Measurements from ENCODE around the gene ANK3. TPM values are rescaled to one million over a fixed set of nuclear protein-coding genes. Genes with fewer than 3 reads are reported as not detected.

Gene ANK3
- total and polyA plus RNA-seq, 2 experiments from 2014 or later = 46.5 to 85.2 TPM

DNA sequence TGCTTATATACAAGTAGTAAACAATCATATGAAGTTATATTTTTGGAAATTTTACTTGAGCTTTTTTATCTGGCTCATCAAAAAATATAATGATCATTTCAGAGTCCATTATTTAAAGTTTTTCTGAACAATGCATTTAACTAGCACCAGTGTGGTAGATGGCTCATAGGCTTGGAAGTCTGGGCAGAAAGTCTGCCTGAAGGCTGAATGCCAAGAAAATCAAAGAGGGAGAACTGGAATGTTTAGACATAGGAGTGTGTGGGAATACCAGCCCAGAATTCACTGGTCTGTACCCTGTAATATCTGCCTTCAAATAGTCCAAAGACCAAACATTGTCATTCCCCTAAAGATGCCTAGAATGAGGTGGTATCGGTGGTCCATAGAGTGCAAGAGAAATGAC, 40.3 kb upstream of the ANK3 start:
- Mint-ChIP-seq H3K4me1 (peaks cover 9% of the 10 kb centered on the region), H3K9me3 (no peaks in the 10 kb centered on the region), H3K27me3 (ENCODE audit: insufficient read depth, low read depth, poor library complexity) (peaks cover 1% of the 10 kb centered on the region), H3K4me3 (no peak overlapping the region), H3K27ac (no peak overlapping the region), H3K36me3 (ENCODE audit: low read depth) (no peaks in the 10 kb centered on the region)
- TF ChIP-seq ZNF331 (CRISPR knock-in tag; IDR thresholded peaks at IDR 0.05; ENCODE audit: low read depth) = no peak
- TF ChIP-seq, protein P1, sequence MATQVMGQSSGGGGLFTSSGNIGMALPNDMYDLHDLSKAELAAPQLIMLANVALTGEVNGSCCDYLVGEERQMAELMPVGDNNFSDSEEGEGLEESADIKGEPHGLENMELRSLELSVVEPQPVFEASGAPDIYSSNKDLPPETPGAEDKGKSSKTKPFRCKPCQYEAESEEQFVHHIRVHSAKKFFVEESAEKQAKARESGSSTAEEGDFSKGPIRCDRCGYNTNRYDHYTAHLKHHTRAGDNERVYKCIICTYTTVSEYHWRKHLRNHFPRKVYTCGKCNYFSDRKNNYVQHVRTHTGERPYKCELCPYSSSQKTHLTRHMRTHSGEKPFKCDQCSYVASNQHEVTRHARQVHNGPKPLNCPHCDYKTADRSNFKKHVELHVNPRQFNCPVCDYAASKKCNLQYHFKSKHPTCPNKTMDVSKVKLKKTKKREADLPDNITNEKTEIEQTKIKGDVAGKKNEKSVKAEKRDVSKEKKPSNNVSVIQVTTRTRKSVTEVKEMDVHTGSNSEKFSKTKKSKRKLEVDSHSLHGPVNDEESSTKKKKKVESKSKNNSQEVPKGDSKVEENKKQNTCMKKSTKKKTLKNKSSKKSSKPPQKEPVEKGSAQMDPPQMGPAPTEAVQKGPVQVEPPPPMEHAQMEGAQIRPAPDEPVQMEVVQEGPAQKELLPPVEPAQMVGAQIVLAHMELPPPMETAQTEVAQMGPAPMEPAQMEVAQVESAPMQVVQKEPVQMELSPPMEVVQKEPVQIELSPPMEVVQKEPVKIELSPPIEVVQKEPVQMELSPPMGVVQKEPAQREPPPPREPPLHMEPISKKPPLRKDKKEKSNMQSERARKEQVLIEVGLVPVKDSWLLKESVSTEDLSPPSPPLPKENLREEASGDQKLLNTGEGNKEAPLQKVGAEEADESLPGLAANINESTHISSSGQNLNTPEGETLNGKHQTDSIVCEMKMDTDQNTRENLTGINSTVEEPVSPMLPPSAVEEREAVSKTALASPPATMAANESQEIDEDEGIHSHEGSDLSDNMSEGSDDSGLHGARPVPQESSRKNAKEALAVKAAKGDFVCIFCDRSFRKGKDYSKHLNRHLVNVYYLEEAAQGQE (IDR thresholded peaks at IDR 0.05; ENCODE audit: unreplicated experiment) = no peak
- no peak for TF ChIP-seq JUNB (IDR thresholded peaks at IDR 0.05; ENCODE audit: unreplicated experiment)
- TF ChIP-seq, protein P2, sequence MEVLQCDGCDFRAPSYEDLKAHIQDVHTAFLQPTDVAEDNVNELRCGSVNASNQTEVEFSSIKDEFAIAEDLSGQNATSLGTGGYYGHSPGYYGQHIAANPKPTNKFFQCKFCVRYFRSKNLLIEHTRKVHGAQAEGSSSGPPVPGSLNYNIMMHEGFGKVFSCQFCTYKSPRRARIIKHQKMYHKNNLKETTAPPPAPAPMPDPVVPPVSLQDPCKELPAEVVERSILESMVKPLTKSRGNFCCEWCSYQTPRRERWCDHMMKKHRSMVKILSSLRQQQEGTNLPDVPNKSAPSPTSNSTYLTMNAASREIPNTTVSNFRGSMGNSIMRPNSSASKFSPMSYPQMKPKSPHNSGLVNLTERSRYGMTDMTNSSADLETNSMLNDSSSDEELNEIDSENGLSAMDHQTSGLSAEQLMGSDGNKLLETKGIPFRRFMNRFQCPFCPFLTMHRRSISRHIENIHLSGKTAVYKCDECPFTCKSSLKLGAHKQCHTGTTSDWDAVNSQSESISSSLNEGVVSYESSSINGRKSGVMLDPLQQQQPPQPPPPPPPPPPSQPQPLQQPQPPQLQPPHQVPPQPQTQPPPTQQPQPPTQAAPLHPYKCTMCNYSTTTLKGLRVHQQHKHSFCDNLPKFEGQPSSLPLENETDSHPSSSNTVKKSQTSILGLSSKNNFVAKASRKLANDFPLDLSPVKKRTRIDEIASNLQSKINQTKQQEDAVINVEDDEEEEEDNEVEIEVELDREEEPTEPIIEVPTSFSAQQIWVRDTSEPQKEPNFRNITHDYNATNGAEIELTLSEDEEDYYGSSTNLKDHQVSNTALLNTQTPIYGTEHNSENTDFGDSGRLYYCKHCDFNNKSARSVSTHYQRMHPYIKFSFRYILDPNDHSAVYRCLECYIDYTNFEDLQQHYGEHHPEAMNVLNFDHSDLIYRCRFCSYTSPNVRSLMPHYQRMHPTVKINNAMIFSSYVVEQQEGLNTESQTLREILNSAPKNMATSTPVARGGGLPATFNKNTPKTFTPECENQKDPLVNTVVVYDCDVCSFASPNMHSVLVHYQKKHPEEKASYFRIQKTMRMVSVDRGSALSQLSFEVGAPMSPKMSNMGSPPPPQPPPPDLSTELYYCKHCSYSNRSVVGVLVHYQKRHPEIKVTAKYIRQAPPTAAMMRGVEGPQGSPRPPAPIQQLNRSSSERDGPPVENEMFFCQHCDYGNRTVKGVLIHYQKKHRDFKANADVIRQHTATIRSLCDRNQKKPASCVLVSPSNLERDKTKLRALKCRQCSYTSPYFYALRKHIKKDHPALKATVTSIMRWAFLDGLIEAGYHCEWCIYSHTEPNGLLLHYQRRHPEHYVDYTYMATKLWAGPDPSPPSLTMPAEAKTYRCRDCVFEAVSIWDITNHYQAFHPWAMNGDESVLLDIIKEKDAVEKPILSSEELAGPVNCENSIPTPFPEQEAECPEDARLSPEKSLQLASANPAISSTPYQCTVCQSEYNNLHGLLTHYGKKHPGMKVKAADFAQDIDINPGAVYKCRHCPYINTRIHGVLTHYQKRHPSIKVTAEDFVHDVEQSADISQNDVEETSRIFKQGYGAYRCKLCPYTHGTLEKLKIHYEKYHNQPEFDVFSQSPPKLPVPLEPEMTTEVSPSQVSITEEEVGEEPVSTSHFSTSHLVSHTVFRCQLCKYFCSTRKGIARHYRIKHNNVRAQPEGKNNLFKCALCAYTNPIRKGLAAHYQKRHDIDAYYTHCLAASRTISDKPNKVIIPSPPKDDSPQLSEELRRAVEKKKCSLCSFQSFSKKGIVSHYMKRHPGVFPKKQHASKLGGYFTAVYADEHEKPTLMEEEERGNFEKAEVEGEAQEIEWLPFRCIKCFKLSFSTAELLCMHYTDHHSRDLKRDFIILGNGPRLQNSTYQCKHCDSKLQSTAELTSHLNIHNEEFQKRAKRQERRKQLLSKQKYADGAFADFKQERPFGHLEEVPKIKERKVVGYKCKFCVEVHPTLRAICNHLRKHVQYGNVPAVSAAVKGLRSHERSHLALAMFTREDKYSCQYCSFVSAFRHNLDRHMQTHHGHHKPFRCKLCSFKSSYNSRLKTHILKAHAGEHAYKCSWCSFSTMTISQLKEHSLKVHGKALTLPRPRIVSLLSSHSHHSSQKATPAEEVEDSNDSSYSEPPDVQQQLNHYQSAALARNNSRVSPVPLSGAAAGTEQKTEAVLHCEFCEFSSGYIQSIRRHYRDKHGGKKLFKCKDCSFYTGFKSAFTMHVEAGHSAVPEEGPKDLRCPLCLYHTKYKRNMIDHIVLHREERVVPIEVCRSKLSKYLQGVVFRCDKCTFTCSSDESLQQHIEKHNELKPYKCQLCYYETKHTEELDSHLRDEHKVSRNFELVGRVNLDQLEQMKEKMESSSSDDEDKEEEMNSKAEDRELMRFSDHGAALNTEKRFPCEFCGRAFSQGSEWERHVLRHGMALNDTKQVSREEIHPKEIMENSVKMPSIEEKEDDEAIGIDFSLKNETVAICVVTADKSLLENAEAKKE (CRISPR knock-in tag; IDR thresholded peaks at IDR 0.05) = no peak
- TF ChIP-seq POLR2AphosphoS5 (IDR thresholded peaks at IDR 0.05; ENCODE audit: low read depth) = no peak
- TF ChIP-seq, protein P3, sequence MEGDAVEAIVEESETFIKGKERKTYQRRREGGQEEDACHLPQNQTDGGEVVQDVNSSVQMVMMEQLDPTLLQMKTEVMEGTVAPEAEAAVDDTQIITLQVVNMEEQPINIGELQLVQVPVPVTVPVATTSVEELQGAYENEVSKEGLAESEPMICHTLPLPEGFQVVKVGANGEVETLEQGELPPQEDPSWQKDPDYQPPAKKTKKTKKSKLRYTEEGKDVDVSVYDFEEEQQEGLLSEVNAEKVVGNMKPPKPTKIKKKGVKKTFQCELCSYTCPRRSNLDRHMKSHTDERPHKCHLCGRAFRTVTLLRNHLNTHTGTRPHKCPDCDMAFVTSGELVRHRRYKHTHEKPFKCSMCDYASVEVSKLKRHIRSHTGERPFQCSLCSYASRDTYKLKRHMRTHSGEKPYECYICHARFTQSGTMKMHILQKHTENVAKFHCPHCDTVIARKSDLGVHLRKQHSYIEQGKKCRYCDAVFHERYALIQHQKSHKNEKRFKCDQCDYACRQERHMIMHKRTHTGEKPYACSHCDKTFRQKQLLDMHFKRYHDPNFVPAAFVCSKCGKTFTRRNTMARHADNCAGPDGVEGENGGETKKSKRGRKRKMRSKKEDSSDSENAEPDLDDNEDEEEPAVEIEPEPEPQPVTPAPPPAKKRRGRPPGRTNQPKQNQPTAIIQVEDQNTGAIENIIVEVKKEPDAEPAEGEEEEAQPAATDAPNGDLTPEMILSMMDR (conservative IDR thresholded peaks at IDR 0.05; ENCODE audit: low read depth in 2 of 2) = no peak
- TF ChIP-seq STAT1 (IDR thresholded peaks at IDR 0.05; ENCODE audit: unreplicated experiment) = no peak
- TF ChIP-seq, protein P4, sequence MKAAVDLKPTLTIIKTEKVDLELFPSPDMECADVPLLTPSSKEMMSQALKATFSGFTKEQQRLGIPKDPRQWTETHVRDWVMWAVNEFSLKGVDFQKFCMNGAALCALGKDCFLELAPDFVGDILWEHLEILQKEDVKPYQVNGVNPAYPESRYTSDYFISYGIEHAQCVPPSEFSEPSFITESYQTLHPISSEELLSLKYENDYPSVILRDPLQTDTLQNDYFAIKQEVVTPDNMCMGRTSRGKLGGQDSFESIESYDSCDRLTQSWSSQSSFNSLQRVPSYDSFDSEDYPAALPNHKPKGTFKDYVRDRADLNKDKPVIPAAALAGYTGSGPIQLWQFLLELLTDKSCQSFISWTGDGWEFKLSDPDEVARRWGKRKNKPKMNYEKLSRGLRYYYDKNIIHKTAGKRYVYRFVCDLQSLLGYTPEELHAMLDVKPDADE (IDR thresholded peaks at IDR 0.05) = no peak
- TF ChIP-seq ZNF114 (CRISPR knock-in tag; IDR thresholded peaks at IDR 0.05) = no peak
- TF ChIP-seq CREB1 (CRISPR knock-in tag; IDR thresholded peaks at IDR 0.05; ENCODE audit: low read depth) = no peak
- DNase-seq (ENCODE audit: low spot score) (no peak), ATAC-seq (no peak)
- no peaks in the 10 kb centered on the region for H3K27me3 ChIP-seq (ENCODE audit: insufficient read depth)
- H3F3A ChIP-seq (replicated peaks; ENCODE audit: low read depth) = no peaks in the 10 kb centered on the region
- H3K9me2 ChIP-seq (ENCODE audit: insufficient read depth) = no peaks in the 10 kb centered on the region
- H3K36me3 ChIP-seq (ENCODE audit: insufficient read depth) = no peaks in the 10 kb centered on the region
- H3K4me1 ChIP-seq (ENCODE audit: insufficient read depth) = no peaks in the 10 kb centered on the region
- H3K4me2 ChIP-seq = no peak overlapping the region
- no peaks in the 10 kb centered on the region for H3K79me2 ChIP-seq (replicated peaks; ENCODE audit: insufficient read depth)
- H3K4me3 ChIP-seq = no peak overlapping the region
- no peak overlapping the region for H2AFZ ChIP-seq
- H3K27ac ChIP-seq (ENCODE audit: low read depth) = no peak overlapping the region
- H4K20me1 ChIP-seq (replicated peaks; ENCODE audit: insufficient read depth) = no peaks in the 10 kb centered on the region

All from GM23338 (cell line).